UCSD-AML1 (cell line): ENCODE results near the gene S100A9.
A peak's percentile ranks its signal among the peaks of the same experiment; 100 is the strongest.
"Not testable (repeated sequence)": the region's sequence is repeated elsewhere in the genome, so short reads cannot be mapped to it uniquely, and the experiment has no call there.

Source experiments
- DNase-seq: peaks from one replicate; lab custom pipeline; 2025; ENCODE audit not compliant: unreplicated experiment; lab: John Stamatoyannopoulos, UW

S100A9 gene

DNA sequence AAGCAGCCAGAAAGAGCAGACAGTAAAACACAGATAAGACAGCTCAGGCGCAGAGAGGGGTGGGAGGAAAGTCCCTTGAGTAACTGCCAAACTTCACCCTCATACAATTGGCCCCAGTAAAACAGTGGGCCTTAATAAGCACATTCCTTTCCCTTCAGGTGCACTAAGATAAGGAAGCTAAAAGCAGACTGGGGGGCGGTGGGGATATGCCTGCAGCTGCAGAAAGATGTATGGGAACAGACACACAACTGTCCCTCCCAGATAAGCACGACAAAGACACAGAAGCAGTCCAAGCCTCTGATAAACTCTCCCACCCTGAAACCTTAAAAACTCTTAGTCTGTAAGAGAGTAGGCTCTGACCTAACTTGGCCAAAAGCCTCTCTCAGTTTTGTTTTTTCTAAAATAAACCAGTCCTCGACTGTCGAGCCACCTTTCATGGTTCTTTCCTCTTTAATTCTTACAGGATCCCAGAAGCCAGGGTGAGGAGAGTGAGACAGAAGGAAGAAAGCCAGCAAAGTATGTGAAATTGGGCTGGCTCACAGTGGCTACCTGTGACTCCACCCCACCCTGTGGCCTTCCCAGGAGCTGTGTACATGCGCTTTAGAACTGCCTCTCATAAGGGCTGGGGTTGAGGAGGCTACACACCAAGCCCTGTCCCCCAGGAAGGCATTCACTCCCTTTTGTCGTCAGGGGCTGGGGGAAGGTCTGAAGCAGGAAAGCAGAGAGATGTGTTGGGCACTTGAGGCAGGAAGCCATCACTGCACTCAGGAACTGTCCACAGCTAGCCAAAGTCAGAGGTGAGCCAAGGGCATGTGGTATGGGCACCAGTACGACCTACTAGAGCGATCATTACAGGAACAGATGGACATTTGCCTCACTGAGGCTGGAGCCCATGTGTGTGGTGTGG lies 13.6 kb upstream of the S100A9 start:
- no peak for DNase-seq

GRCh38 chr1:153344718-153345025 lies 13.0 kb upstream of the S100A9 start:
- DNase-seq, result no peak

DNA sequence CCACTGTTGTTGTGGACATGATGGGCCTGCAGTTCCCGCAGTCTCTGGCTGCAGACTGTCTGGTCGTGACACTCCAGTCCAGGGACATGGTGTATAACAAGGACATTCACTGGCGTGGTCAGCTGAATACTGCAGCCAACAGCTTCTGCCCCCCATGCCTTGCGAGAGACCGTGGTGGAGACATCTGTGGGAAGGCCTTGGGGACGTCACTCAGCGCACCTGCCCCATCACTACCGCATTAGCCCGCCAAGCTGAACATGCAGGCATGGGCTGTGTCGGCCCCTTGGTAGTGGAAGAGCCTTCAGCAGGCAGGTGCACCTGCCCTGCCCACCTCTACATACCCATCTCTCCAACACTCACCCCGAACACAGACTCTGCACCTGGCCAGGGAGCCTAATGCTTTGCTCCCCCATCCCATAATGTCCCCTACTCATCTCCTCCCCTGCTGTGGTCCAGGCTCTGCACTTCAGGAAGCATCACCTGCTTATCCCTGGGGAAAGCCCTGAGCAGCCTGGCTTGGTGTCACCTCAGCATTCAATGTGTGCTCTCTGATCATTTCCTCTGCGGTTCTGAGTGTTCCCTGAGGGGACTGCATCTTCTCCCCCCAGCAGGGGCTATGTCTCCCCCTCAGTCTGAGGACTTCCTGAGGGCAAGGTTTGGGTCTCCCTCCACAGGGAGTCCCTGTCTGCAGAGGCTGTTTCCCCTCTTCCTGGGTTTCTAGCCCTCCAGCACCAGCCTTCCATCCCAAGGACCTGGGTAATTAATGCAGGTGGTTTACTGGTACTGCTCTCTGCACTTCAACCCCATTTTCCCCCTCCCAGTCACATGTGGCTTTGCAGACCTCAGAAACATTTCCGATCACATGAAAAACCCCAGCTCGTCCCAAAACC lies 12.2 kb upstream of the S100A9 start:
- no peak for DNase-seq

DNA sequence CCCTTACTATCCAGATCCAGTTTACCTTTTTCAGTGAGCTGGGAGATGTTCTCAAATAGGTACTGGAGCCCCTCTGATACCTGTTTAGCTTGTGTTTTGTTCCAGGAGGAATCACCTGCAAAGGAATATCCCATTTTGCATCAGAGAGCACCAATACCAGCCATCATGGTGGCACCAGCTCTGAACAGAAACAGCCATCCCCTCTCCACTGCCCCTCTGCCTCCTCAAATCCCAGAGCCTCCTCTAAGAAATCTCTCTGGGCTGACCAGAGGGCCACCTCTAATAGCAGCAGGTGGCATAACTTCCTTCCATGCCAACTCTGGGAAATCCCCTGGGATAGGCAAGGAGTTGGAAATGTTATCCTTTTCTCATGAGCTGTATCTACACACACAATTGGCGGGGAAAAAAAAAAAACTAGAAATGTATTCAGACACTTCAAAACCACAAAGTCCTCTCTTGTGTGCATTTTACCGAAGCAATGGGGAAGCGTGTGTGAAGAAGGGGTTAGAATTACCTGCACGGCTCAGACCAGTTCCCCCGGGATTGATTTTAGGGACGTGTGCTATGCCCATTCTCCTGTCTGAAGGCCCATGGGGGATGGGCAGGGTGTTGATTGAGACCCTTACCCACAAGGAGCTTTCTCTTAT lies 11.5 kb upstream of the S100A9 start:
- no peak for DNase-seq

- not testable (repeated sequence) for DNase-seq
Measured at GRCh38 chr1:153347049-153347448, 10.6 kb upstream of the S100A9 start.

GRCh38 chr1:153347856-153348255 lies 9.8 kb upstream of the S100A9 start:
- no peak for DNase-seq

- DNase-seq, result no peak
Measured at GRCh38 chr1:153348511-153349362, 8.9 kb upstream of the S100A9 start, which contains the start of gene PGLYRP4. PGLYRP4 (minus strand) TSS chr1:153348841; CDS start chr1:153347932, 909 bp downstream.

DNA sequence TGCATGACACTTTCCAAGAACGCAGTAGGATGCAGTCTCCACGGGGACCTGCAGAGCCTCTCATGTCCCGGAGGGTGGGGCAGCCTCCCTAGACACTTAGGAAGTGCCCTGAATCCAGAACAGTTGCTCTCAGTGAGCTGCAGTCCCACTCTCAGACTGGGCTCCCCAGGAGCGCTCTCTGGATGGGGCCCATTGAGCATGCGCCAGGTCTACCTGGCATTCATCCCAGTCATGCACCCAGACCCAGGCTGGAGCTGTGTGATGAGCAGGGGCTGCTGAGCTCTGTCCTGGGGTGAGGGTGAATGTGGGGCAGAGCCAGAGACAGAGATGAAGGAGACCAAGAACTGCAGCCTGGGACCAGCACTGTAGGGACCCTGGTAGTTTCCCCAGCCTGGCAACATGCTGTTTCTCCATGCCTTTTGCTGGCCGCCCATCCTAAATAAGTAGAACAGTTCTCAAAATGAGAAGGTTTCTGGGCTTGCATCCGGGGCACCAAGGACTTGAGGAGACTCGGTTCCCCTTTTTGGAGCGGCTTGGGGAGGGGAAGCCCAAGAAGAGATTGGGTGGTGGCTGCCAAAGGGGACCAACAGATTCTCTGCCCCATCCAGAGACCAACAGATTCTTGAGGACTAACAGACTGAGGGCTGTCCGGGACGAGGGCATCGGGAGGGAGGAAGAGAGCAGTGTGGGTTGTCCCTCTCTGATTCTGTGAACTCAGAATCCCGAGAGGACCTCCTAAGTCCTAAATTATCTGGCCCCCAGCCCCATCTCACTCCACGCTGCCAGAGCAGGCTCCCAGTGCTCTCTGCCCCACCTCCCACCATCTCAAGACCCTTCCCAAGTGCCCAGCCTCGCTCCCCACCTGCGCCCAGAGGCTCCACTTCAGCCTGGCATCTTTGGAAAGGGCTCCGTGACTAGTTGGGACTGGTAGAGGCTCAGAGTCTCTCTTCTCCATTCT lies 8.0 kb upstream of the S100A9 start:
- DNase-seq, result no peak

DNA sequence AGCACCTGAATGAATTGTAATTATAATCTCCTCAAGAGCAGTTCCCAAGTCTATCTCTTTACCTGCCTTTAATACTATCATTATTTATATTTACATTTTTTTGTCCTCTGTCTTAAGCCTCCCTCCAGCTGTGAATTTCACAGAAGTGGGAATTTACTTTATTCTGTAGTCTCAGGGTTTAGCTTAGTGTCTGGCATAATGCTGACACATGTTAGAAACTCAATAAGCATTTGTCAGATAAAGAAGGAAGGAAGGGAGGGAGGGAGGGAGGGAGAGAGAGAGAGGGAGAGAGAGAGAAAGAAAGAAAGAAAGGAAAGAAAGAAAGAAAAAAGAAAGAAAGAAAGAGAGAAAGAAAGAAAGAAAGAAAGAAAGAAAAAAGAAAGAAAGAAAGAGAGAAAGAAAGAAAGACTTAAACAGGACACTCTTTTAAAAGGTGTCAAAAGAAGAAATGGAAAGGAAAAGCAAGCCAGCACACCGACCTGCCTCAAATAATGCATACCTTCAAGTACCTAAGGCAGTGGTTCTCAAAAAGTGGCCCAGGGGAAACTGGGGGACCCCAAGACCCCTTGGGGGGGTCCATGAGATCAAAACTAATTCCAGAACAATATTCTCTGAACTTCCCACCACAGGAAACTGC lies 7.2 kb upstream of the S100A9 start:
- DNase-seq, result no peak

DNA sequence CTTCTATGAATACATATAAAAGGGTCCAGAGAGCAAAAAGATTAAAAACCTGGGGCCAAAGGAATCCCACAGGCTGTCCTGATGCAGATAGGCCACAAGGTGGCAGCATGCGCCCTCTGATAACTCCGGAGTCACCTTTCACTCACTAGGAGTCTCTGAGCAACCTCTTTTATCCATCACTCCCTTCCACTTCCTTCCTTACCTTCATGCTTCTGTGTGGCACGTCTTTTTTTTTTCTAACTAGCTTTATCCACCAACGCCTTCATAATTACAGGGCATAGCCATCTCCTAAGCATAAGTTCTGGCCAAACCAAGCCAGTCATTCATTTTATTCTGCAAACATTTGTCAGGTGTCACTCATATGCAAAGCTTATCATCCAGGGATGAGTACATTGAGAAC lies 5.1 kb upstream of the S100A9 start:
- DNase-seq, result peak; percentile 51

DNA sequence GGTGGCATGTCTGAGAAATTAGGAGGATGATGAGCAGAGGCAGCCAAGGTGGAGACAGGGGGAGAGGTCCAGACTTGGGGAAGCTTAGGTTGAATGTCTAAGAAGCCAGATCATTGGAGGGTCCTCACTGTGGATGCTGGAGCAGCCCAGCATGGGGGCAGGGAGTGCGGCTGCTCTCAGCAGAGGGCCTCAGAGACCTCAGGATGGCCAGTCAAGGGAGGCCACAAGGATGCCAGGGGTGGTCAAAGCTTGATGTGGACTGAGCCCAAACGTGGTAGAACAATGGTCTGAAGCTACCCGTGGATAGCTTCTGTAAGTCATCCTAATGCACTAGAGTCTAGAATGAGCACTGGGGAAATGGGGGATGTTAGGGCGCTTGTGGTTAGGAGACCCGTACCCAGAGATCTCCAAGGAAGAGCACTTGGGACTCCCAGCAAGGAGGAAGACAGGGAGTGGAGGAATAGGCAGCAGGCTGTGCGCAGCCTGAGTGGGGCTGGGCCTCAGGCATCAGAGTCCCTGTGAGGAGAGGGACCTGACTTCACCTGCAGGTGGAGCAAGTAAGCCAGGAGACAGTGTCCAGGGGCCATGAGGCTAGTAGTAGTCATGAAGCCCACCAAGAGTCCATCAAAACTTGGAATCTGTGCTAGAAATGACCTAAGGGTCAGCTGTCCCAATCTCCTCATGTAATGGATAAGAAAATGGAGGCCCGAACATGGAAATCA lies 4.3 kb upstream of the S100A9 start:
- no peak for DNase-seq

GRCh38 chr1:153354515-153355193 lies 3.0 kb upstream of the S100A9 start:
- DNase-seq, result no peak

DNA sequence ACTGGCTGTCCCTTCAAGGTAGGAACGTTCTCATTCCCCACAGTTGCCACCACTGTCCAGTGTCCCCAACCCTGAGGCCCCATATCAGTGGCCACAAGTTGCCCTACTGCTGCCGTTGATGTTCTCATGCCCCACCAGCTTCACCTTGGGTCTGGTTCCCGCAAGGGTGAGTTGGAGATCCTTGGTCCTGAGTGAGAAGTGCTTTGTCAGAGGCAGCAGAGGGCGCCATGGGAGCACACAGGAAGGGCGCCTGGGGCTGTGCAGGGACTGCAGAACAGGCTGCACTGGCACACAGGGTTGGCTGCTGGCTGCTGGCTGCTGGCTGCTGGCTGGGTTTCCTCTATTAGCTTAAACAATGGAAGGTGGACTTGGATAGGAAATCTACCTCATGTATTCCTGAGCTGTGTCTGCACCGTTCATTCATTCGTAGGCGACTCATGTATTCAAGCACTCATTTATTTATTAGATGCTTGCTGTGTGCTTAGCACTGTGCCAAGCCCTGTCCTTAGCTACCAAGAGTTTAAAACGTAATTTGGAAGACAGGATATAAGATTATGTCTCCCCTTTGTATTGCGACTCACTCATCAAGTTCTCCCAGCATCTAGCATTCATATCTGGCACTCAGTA lies 2.1 kb upstream of the S100A9 start:
- DNase-seq, result peak; percentile 77

GRCh38 chr1:153356392-153357075 lies 1.1 kb upstream of the S100A9 start:
- no peak for DNase-seq

GRCh38 chr1:153357076-153357852 lies 390 bp upstream of the S100A9 start:
- DNase-seq, result peak; percentile 64

DNA sequence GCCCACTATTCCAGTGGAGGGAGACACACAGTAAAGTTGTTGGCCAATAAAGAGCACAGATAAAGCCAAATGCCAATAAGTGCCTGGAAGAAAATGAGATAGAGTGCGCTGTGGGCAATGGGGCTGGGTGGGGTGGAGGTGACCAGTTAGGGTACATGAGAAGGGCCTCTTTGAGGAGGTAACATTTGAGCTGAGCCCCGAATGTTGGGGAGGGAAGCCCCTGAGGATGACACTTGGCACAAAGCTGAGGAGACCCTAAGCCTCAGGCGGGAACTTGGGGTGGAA lies 979 bp downstream of the S100A9 start:
- DNase-seq, result no peak
